Left ventricle myocardium inferior (tissue), 1 donor: ENCODE data around the gene GPR156. TPM values are rescaled to one million over a fixed set of nuclear protein-coding genes. Genes with fewer than 3 reads are reported as not detected.

ENCODE experiments used
- DNase-seq: peaks from one replicate; pipeline ENCODE4 v3.0.0-alpha.2; 2020
- H3K27ac ChIP-seq: fragments of 200-600 bp; replicated peaks from 2 replicates; pipeline ENCODE4 v1.8.0; 2021
- H3K27me3 ChIP-seq: fragments of 200-600 bp; 2 replicates; pipeline ENCODE4 v1.8.0; 2021; ENCODE audit warnings: low read depth
- H3K36me3 ChIP-seq: fragments of 200-600 bp; 2 replicates; pipeline ENCODE4 v1.8.0; 2021
- H3K4me1 ChIP-seq: fragments of 200-600 bp; 2 replicates; pipeline ENCODE4 v1.8.0; 2021
- H3K4me3 ChIP-seq: fragments of 200-600 bp; 2 replicates; pipeline ENCODE4 v1.8.0; 2021; ENCODE audit warnings: mild to moderate bottlenecking, moderate library complexity
- H3K9me3 ChIP-seq: fragments of 200-600 bp; replicated peaks from 2 replicates; pipeline ENCODE4 v1.8.0; 2021
- CTCF ChIP-seq: fragments of 200-600 bp; IDR thresholded peaks from 2 replicates; pipeline ENCODE4 v1.8.0; 2021; ENCODE audit warnings: antibody characterized with exemption, mild to moderate bottlenecking, borderline replicate concordance
- intact Hi-C: fragments of 100-400 bp; cut with micrococcal nuclease; formaldehyde crosslinking; loops from one replicate; pipeline ENCODE4 v1.11.0; 2022
- total RNA-seq: library from RNA; stranded (reverse); fragmentation: NEBNext Ultra II Directional; extraction: Animal tissue kit (Norgen Biotek cat#: 25700); gene quantifications from one replicate; pipeline ENCODE4 v1.2.1, GENCODE V29; 2021
- donor health status: DM: no; HTN: yes; CAD: no; lungs with severe emphysema.

Gene GPR156
- total RNA-seq, 1 donor from 2014 or later = not detected

- H3K27me3 ChIP-seq = peaks cover 54% of the 10 kb centered on the region
- no peak for DNase-seq
- no peak for TF ChIP-seq CTCF
- H3K4me3 ChIP-seq = peak overlapping the region; percentile 67
- peaks cover 12% of the 10 kb centered on the region for H3K4me1 ChIP-seq
- H3K9me3 ChIP-seq = no peaks in the 10 kb centered on the region
- no peaks in the 10 kb centered on the region for H3K36me3 ChIP-seq
- intact Hi-C loops = no loop called here
- H3K27ac ChIP-seq = no peak overlapping the region
Observed at GRCh38 chr3:120285508-120285841, 453 bp upstream of the GPR156 start.

GRCh38 chr3:120281261-120281660, 3.8 kb downstream of the GPR156 start:
- intact Hi-C loops = no loop called here
- Histone ChIP-seq H3K36me3 (no peaks in the 10 kb centered on the region), H3K4me3 (no peak overlapping the region), H3K4me1 (peaks cover 12% of the 10 kb centered on the region), H3K9me3 (no peaks in the 10 kb centered on the region), H3K27me3 (peaks cover 49% of the 10 kb centered on the region), H3K27ac (no peak overlapping the region)
- no peak for TF ChIP-seq CTCF
- DNase-seq = no peak

GRCh38 chr3:120280566-120280965, 4.5 kb downstream of the GPR156 start:
- no peak for TF ChIP-seq CTCF
- H3K27me3 ChIP-seq = peaks cover 46% of the 10 kb centered on the region
- intact Hi-C loops = no loop called here

GRCh38 chr3:120280026-120280425, 5.0 kb downstream of the GPR156 start:
- Histone ChIP-seq H3K36me3 (no peaks in the 10 kb centered on the region), H3K9me3 (no peaks in the 10 kb centered on the region), H3K27me3 (peaks cover 40% of the 10 kb centered on the region), H3K4me1 (peaks cover 6% of the 10 kb centered on the region), H3K27ac (no peak overlapping the region), H3K4me3 (no peak overlapping the region)
- DNase-seq = no peak
- no peak for TF ChIP-seq CTCF
- intact Hi-C loops = no loop called here

More at GRCh38 chr3:120280566-120280965, 4.5 kb downstream of the GPR156 start:
- Histone ChIP-seq H3K9me3 (no peaks in the 10 kb centered on the region), H3K27ac (no peak overlapping the region), H3K4me1 (peaks cover 11% of the 10 kb centered on the region), H3K4me3 (no peak overlapping the region), H3K36me3 (no peaks in the 10 kb centered on the region)
- DNase-seq = no peak

GRCh38 chr3:120276767-120277166, 8.3 kb downstream of the GPR156 start:
- Histone ChIP-seq H3K4me1 (peaks cover 6% of the 10 kb centered on the region), H3K36me3 (no peaks in the 10 kb centered on the region), H3K27ac (no peak overlapping the region), H3K4me3 (no peak overlapping the region), H3K9me3 (no peaks in the 10 kb centered on the region), H3K27me3 (peaks cover 15% of the 10 kb centered on the region)
- no peak for TF ChIP-seq CTCF
- DNase-seq = no peak
- intact Hi-C loops = no loop called here

- H3K9me3 ChIP-seq = no peaks in the 10 kb centered on the region
- H3K27me3 ChIP-seq = peaks cover 12% of the 10 kb centered on the region
- TF ChIP-seq CTCF = no peak
- no peak overlapping the region for H3K27ac ChIP-seq
- DNase-seq = no peak
- H3K4me1 ChIP-seq = peaks cover 6% of the 10 kb centered on the region
- intact Hi-C loops = no loop called here
- no peaks in the 10 kb centered on the region for H3K36me3 ChIP-seq
- H3K4me3 ChIP-seq = no peak overlapping the region
Observed at GRCh38 chr3:120275618-120276017, 9.4 kb downstream of the GPR156 start.
